ENCODE measurements around the gene KLHL25. TPM values are rescaled to one million over a fixed set of nuclear protein-coding genes. Genes with fewer than 3 reads are reported as not detected.
A peak's percentile ranks its signal among the peaks of the same experiment; 100 is the strongest.

Gene KLHL25
- total and polyA plus RNA-seq, 4 donors: 16.6 to 35.6 (median 25.6) TPM

DNA sequence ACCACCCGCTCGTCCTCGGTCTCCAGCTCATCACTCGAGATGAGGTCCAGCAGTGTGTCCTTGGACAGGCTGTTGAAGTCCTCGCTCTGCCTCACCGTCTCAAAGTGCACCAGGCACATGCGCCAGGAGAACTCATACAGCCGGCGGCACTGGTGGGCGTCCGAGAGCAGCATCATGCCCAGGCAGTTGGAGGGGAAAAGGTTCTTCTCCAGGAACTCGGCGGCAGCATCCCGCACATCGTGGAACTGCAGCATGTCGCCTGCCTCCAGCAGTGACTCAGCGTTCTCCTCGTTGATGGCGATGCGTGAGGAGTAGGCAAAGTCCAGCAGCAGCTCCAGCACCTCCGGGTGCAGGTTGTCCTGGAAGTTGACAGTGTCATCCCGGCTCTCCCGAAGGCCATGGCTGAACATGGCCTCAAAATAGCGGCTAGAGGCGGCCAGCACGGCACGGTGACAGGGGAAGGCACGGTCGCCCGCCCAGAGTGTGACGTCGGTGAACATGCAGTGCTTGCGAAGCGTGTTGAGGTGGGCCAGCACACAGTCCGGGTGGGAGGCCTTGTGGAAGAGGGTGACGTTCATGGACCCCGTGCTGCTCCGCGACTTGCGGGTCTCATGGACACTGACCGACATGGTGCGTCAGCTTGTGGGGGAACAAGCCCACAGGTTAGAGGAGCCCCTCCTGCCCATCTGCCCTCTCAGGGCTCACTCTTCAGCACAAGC lies 25.4 kb downstream of the KLHL25 start:
- no peaks in the 10 kb centered on the region for H3K27me3 ChIP-seq (ENCODE audit: control insufficient read depth, insufficient read depth, low read length)
- no peak overlapping the region for H3K27ac ChIP-seq (ENCODE audit: low read depth, low read length)
- no peaks in the 10 kb centered on the region for H3K9me3 ChIP-seq (ENCODE audit: control insufficient read depth, insufficient read depth, low read length)
- no peak overlapping the region for H3K4me3 ChIP-seq (ENCODE audit: low read depth, low read length)
- peaks cover 44% of the 10 kb centered on the region for H3K36me3 ChIP-seq (ENCODE audit: control insufficient read depth, insufficient read depth, low read length)
- DNase-seq (ENCODE audit: low read depth in 4 of 6, low spot score in 6 of 6): no peak
- WGBS (ENCODE audit: insufficient coverage): 97% methylated on average over 41 of the region's 42 CpGs
- H3K4me1 ChIP-seq (ENCODE audit: control insufficient read depth, insufficient read depth, low read length): peaks cover 99% of the 10 kb centered on the region

DNA sequence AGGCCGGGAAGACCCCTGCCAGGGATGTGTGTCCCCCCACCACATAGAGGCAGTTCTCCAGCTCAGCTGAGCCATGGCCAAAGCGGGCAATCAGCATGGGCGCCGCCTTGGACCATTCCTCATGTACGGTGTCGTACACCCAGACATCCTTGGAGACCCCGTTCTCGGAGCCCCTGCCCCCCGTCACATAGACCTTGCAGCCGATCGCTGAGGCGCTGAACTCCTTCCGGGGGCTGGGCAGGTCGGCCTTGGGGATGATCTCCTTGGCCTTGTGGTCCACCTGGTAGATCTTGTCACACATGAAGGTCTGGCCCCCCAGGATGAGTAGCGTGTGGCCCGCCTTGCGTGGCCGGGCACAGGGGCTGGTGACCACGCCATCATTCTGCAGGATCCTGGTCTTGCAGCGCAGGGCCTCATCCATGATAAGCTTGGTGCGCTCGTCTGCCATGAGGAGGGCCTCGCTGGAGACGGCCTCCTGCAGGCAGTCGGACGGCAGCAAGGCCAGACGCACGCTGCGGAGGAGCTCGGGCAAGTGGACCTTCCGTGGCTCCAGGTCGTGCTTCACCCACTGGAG lies 26.0 kb downstream of the KLHL25 start:
- H3K4me1 ChIP-seq (ENCODE audit: control insufficient read depth, insufficient read depth, low read length): peaks cover 99% of the 10 kb centered on the region

DNA sequence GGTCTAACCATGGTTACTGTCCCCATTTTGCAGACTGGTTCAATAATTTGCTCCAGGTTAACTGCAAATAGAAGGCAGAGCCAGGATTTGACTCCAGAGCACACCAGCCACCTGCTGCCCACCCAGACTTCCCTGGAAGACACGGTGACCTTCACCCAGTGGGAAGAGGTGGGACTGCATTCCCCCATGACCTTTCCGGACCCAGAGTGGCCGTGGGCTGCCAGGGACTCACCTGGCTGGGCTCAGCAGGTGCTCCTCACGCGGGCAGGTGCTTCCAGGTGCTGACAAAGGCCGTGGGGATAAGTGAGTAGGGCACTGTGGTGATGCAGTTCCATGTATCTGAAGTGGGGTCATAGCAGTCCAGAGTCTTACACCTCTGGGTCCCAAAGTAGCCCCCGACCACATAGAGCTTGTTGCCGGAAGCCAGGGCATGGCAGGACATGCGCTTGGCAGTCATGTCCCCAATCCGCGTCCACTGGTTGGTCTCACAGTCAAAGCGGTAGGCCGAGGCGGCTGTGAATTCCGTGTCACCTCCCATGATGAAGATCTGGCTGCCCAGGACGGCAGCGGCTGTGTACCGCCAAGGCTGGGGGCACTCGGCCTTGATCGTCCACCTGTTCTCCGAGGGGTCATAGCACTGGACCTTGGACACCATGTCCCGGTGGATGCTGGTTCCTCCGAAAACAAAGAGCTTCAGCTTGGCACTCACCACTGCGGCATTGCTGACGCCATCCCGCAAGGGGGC lies 26.8 kb downstream of the KLHL25 start:
- Histone ChIP-seq H3K27me3 (ENCODE audit: control insufficient read depth, insufficient read depth, low read length) (no peaks in the 10 kb centered on the region), H3K27ac (ENCODE audit: low read depth, low read length) (no peak overlapping the region), H3K4me3 (ENCODE audit: low read depth, low read length) (no peak overlapping the region), H3K9me3 (ENCODE audit: control insufficient read depth, insufficient read depth, low read length) (no peaks in the 10 kb centered on the region), H3K4me1 (ENCODE audit: control insufficient read depth, insufficient read depth, low read length) (peaks cover 99% of the 10 kb centered on the region), H3K36me3 (ENCODE audit: control insufficient read depth, insufficient read depth, low read length) (peaks cover 50% of the 10 kb centered on the region)
- no peak for DNase-seq (ENCODE audit: low read depth in 4 of 6, low spot score in 6 of 6)
- 96% methylated on average over 26 of the region's 26 CpGs for WGBS (ENCODE audit: insufficient coverage)

More for the DNA sequence above, 26.0 kb downstream of the KLHL25 start:
- H3K27me3 ChIP-seq (ENCODE audit: control insufficient read depth, insufficient read depth, low read length): no peaks in the 10 kb centered on the region
- 98% methylated on average over 32 of the region's 32 CpGs for WGBS (ENCODE audit: insufficient coverage)
- H3K4me3 ChIP-seq (ENCODE audit: low read depth, low read length): no peak overlapping the region
- H3K9me3 ChIP-seq (ENCODE audit: control insufficient read depth, insufficient read depth, low read length): no peaks in the 10 kb centered on the region
- H3K36me3 ChIP-seq (ENCODE audit: control insufficient read depth, insufficient read depth, low read length): peaks cover 50% of the 10 kb centered on the region
- no peak overlapping the region for H3K27ac ChIP-seq (ENCODE audit: low read depth, low read length)
- no peak for DNase-seq (ENCODE audit: low read depth in 4 of 6, low spot score in 6 of 6)

DNA sequence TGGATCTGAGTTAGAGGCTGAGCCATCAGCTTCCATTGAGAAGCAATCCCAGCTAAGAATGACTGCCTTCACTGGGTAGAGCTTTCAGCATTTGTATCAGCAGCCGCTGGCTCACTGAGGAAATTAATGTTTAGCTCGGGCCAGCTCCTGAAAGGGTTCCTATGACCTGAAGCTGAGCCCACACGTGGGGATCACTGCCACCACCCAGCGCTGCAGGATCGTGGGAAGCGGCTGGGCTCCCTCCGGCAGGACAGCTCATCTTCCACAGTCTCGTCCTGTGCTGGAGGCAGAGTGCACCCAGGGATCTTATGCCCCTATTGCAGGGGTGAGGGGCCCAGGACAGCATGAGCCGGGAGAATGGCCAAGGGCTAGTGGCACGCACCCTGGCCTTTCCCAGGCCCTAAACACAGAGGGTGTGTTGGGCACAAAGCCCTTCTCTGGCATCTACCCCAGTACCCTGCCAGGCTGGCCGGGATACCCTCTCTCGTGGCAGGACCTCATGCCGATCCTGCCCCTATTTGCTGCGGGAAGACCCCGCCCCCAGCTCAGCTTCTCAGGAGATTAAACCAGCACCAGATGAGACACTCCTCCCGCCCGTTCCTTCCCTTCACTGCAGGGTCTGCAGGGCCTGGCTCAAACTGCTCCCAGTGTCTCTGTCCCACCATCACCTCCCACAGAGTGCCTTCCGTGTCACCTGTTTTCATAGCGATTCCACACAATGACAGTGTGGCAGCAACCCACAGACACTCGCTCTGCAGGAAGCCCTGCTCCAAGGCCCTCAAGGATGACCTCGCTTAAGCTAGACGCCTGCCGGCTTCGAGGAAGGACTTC lies 28.5 kb downstream of the KLHL25 start:
- Histone ChIP-seq H3K36me3 (ENCODE audit: control insufficient read depth, insufficient read depth, low read length) (peaks cover 64% of the 10 kb centered on the region), H3K9me3 (ENCODE audit: control insufficient read depth, insufficient read depth, low read length) (no peaks in the 10 kb centered on the region), H3K4me3 (ENCODE audit: low read depth, low read length) (peak overlapping the region; percentile 5), H3K4me1 (ENCODE audit: control insufficient read depth, insufficient read depth, low read length) (peaks cover 99% of the 10 kb centered on the region), H3K27ac (ENCODE audit: low read depth, low read length) (peak overlapping the region; percentile 72), H3K27me3 (ENCODE audit: control insufficient read depth, insufficient read depth, low read length) (no peaks in the 10 kb centered on the region)
- WGBS (ENCODE audit: insufficient coverage): 24% methylated on average over 24 of the region's 24 CpGs
- DNase-seq (ENCODE audit: low read depth in 4 of 6, low spot score in 6 of 6): peak in 2 of 6 donors; percentile 65 to 77

DNA sequence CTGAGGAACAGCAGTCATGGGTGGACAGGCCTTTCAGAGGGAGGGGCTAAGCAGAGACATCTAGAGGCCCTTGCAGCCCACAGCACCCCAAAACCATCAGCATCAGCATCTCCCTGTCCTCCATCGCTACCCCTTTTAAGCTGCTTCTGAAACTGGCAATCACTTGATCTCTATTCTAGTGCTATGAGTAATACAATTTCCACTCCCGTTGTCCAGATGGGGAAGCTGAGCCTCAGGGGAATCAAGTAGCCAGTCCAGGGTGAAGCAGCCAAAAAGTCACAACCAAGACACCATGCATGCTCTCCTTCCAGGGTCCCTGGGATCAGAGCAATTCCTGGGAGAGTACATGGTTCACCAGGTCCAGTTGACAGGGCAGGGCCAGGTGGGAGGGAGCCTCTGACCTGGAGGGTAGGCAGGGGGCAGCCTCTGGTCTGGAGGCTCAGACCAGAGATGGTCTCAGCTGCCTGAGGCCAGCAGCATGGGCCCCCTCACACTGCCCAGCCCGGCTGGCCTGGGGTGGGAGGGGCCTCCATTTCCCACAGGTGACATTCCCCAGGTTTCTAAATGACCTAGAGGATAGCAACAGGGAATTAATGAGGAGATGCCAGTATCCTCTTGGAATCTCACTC lies 30.0 kb downstream of the KLHL25 start:
- WGBS (ENCODE audit: insufficient coverage): no CpG with 5 or more reads among the region's 3 CpGs
- Histone ChIP-seq H3K4me3 (ENCODE audit: low read depth, low read length) (no peak overlapping the region), H3K4me1 (ENCODE audit: control insufficient read depth, insufficient read depth, low read length) (peaks cover 100% of the 10 kb centered on the region), H3K27me3 (ENCODE audit: control insufficient read depth, insufficient read depth, low read length) (no peaks in the 10 kb centered on the region), H3K36me3 (ENCODE audit: control insufficient read depth, insufficient read depth, low read length) (peaks cover 72% of the 10 kb centered on the region), H3K9me3 (ENCODE audit: control insufficient read depth, insufficient read depth, low read length) (no peaks in the 10 kb centered on the region), H3K27ac (ENCODE audit: low read depth, low read length) (peak overlapping the region; percentile 71)
- no peak for DNase-seq (ENCODE audit: low read depth in 4 of 6, low spot score in 6 of 6)

DNA sequence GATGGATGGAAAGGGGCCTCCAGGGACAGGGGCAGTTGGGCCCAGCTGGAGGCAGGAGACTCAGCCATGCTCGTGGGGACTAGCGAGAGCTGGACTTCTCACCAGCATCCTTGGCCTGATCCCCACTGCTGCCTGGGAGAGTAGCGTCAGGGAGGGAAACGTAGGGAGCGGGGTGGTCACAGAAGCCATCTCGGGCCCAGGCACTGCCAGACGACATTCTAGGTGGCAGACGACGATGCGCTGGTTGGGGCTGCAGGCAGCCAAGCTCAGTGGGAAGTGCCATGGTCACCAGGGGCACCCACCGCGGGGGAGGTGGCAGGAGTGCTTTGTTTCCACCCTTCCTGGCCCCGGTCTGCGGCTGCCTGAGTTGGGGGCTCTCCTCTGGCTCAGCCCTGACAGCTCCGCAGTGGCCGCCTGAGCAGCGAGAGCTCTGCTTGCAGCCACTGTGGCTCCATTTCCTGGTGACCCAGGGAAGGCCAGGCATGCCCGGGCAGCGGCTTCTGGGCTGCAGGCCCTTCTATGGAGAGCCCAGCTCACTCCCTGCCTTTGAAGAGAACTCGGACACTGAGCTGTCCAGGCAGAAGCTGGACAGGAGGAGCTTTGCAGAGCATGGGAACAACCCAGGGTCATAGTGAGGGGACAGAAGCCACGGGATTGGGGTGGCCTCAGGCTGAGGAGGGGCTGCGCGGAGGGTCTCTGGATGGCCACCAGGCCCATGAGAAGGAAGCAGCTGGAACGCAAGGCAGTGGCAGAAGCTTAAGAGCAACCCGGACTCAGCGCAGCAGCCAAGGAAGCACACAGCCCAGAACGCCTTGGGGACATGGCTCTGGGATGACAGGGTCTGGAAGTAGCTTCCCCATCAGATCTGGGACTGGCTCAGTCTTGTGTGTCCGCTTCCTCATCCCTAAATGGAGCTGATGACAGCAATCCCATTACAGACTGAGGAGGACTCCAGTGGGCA lies 30.8 kb downstream of the KLHL25 start:
- 51% methylated on average over 28 of the region's 28 CpGs for WGBS (ENCODE audit: insufficient coverage)
- Histone ChIP-seq H3K27me3 (ENCODE audit: control insufficient read depth, insufficient read depth, low read length) (no peaks in the 10 kb centered on the region), H3K4me1 (ENCODE audit: control insufficient read depth, insufficient read depth, low read length) (peaks cover 100% of the 10 kb centered on the region), H3K9me3 (ENCODE audit: control insufficient read depth, insufficient read depth, low read length) (no peaks in the 10 kb centered on the region), H3K36me3 (ENCODE audit: control insufficient read depth, insufficient read depth, low read length) (peaks cover 72% of the 10 kb centered on the region), H3K4me3 (ENCODE audit: low read depth, low read length) (no peak overlapping the region), H3K27ac (ENCODE audit: low read depth, low read length) (peak overlapping the region; percentile 71)
- DNase-seq (ENCODE audit: low read depth in 4 of 6, low spot score in 6 of 6): peak in 2 of 6 donors; percentile 22 to 61

DNA sequence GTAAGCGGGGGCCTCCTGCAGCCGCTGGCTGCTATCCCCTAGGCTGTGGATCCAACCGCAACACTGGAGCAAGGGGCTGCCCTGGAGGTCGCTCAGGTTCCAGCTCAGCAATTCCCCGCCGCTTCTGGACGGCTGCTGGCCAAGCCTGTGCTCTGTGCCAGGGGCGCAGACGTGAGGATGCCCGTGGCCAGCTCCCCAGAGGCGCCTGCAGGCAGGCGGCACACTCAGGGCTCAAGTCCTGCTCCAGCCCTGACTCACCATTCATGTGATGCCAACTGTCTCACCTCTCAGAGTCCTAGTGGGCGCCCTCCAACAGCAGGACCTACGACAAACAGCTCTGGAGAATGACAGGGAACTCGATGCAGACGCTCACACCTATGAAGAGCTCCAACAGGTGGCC lies 31.6 kb downstream of the KLHL25 start:
- Histone ChIP-seq H3K27ac (ENCODE audit: low read depth, low read length) (peak overlapping the region; percentile 71), H3K4me3 (ENCODE audit: low read depth, low read length) (no peak overlapping the region), H3K9me3 (ENCODE audit: control insufficient read depth, insufficient read depth, low read length) (no peaks in the 10 kb centered on the region), H3K4me1 (ENCODE audit: control insufficient read depth, insufficient read depth, low read length) (peaks cover 100% of the 10 kb centered on the region), H3K36me3 (ENCODE audit: control insufficient read depth, insufficient read depth, low read length) (peaks cover 72% of the 10 kb centered on the region), H3K27me3 (ENCODE audit: control insufficient read depth, insufficient read depth, low read length) (no peaks in the 10 kb centered on the region)
- WGBS (ENCODE audit: insufficient coverage): 41% methylated on average over 16 of the region's 16 CpGs
- DNase-seq (ENCODE audit: low read depth in 4 of 6, low spot score in 6 of 6): peak in 2 of 6 donors; percentile 50 to 83

DNA sequence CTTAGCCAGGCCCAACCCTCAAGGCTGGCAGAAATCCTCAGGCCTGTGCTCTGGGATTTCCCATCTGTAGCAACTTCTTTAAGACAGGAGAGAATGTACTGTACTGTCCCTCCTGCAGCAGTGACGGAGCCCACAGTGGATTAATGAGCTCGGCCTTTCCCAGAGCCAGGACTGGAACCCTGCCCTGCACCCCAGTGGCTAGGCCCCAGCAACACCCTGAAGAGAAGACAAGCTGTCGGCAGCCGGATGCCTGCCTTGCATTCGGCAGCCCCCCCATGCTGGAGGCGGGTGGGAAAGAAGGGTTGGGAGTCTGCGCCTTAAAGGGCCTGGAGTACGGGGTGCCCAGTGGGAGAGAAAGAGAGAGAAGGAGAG lies 32.0 kb downstream of the KLHL25 start:
- Histone ChIP-seq H3K27me3 (ENCODE audit: control insufficient read depth, insufficient read depth, low read length) (no peaks in the 10 kb centered on the region), H3K36me3 (ENCODE audit: control insufficient read depth, insufficient read depth, low read length) (peaks cover 72% of the 10 kb centered on the region), H3K9me3 (ENCODE audit: control insufficient read depth, insufficient read depth, low read length) (no peaks in the 10 kb centered on the region), H3K27ac (ENCODE audit: low read depth, low read length) (peak overlapping the region; percentile 71), H3K4me1 (ENCODE audit: control insufficient read depth, insufficient read depth, low read length) (peaks cover 100% of the 10 kb centered on the region), H3K4me3 (ENCODE audit: low read depth, low read length) (no peak overlapping the region)
- DNase-seq (ENCODE audit: low read depth in 4 of 6, low spot score in 6 of 6): peak in 2 of 6 donors; percentile 31 to 78
- WGBS (ENCODE audit: insufficient coverage): 44% methylated on average over 8 of the region's 8 CpGs

Measured in spinal cord (tissue), 10 donors.